Astrocyte (in vitro differentiated cells and primary cell): Measurements from ENCODE around the gene FBXW10B. TPM values are rescaled to one million over a fixed set of nuclear protein-coding genes. Genes with fewer than 3 reads are reported as not detected.
"Not testable (repeated sequence)": the region's sequence is repeated elsewhere in the genome, so short reads cannot be mapped to it uniquely, and the experiment has no call there.

Experiments
- DNase-seq: peaks from one replicate; pipeline ENCODE4 v3.0.0-alpha.2; 2010; ENCODE audit warnings: low read depth
- FAIRE-seq: peaks from 2 replicates; lab custom pipeline; 2011; peaks lifted over from hg19 to GRCh38; lab: Jason Lieb, UNC
- H2AFZ ChIP-seq: 2 replicates; pipeline ENCODE4 v1.6.0; 2012; ENCODE audit warnings: low read depth, low read length, inconsistent platforms
- H3K27ac ChIP-seq: 2 replicates; pipeline ENCODE4 v1.5.1; 2011; ENCODE audit warnings: low read depth, low read length, inconsistent platforms
- H3K27me3 ChIP-seq: 2 replicates; pipeline ENCODE4 v1.6.0; 2011; ENCODE audit warnings: low read length, inconsistent platforms; ENCODE audit not compliant: insufficient read depth
- H3K36me3 ChIP-seq: 2 replicates; pipeline ENCODE4 v1.5.1; 2011; ENCODE audit warnings: low read length, inconsistent platforms; ENCODE audit not compliant: insufficient read depth
- H3K4me1 ChIP-seq: 2 replicates; pipeline ENCODE4 v1.5.1; 2011; ENCODE audit warnings: low read length, inconsistent platforms; ENCODE audit not compliant: insufficient read depth
- H3K4me2 ChIP-seq: 2 replicates; pipeline ENCODE4 v1.6.0; 2012; ENCODE audit warnings: low read length, inconsistent platforms
- H3K4me3 ChIP-seq: 2 replicates; pipeline ENCODE4 v1.5.1; 2011; ENCODE audit warnings: low read depth, mild to moderate bottlenecking, low read length, inconsistent platforms; ENCODE audit not compliant: insufficient read depth
- H3K79me2 ChIP-seq: 2 replicates; pipeline ENCODE4 v1.6.0; 2012; ENCODE audit warnings: mild to moderate bottlenecking, low read length, inconsistent platforms; ENCODE audit not compliant: insufficient read depth
- H3K9ac ChIP-seq: 2 replicates; pipeline ENCODE4 v1.6.0; 2012; ENCODE audit warnings: mild to moderate bottlenecking, low read length, inconsistent platforms
- H3K9me3 ChIP-seq: 2 replicates; pipeline ENCODE4 v1.5.1; 2012; ENCODE audit warnings: low read depth, mild to moderate bottlenecking, low read length, inconsistent platforms; ENCODE audit not compliant: insufficient read depth
- H4K20me1 ChIP-seq: 2 replicates; pipeline ENCODE4 v1.6.0; 2012; ENCODE audit warnings: low read length, inconsistent platforms; ENCODE audit not compliant: insufficient read depth
- H3K27ac Mint-ChIP-seq: one replicate; pipeline ENCODE4 v1.8.0; 2021; ENCODE audit warnings: mild to moderate bottlenecking, mixed read lengths; ENCODE audit not compliant: unreplicated experiment
- H3K27me3 Mint-ChIP-seq: one replicate; pipeline ENCODE4 v1.8.0; 2021; ENCODE audit warnings: low read depth, mixed read lengths; ENCODE audit not compliant: unreplicated experiment
- H3K36me3 Mint-ChIP-seq: one replicate; pipeline ENCODE4 v1.8.0; 2021; ENCODE audit warnings: low read depth, mixed read lengths; ENCODE audit not compliant: unreplicated experiment
- H3K4me1 Mint-ChIP-seq: one replicate; pipeline ENCODE4 v1.8.0; 2021; ENCODE audit warnings: low read depth, mixed read lengths; ENCODE audit not compliant: unreplicated experiment
- H3K4me3 Mint-ChIP-seq: one replicate; pipeline ENCODE4 v1.8.0; 2021; ENCODE audit warnings: mild to moderate bottlenecking, moderate library complexity, mixed read lengths; ENCODE audit not compliant: unreplicated experiment
- H3K9me3 Mint-ChIP-seq: one replicate; pipeline ENCODE4 v1.8.0; 2021; ENCODE audit warnings: mild to moderate bottlenecking, mixed read lengths; ENCODE audit not compliant: unreplicated experiment
- total RNA-seq: library from RNA; stranded (reverse); gene quantifications from 2 replicates; pipeline ENCODE4 v1.2.1, GENCODE V29; 2021

Gene FBXW10B
- total RNA-seq, 1 donor from 2014 or later, result 3.9 TPM

GRCh38 chr17:15590844-15591243 lies 28.7 kb downstream of the FBXW10B start:
- H3K4me1 ChIP-seq, H3K27me3 ChIP-seq, H3K27ac ChIP-seq, H3K36me3 ChIP-seq, DNase-seq, H3K4me2 ChIP-seq, H3K9me3 Mint-ChIP-seq, H3K4me1 Mint-ChIP-seq, H3K9me3 ChIP-seq, H4K20me1 ChIP-seq, H3K36me3 Mint-ChIP-seq, H3K9ac ChIP-seq, FAIRE-seq, H3K4me3 Mint-ChIP-seq, H3K4me3 ChIP-seq, H3K27ac Mint-ChIP-seq, H3K79me2 ChIP-seq, H3K27me3 Mint-ChIP-seq, H2AFZ ChIP-seq: not testable (repeated sequence)

DNA sequence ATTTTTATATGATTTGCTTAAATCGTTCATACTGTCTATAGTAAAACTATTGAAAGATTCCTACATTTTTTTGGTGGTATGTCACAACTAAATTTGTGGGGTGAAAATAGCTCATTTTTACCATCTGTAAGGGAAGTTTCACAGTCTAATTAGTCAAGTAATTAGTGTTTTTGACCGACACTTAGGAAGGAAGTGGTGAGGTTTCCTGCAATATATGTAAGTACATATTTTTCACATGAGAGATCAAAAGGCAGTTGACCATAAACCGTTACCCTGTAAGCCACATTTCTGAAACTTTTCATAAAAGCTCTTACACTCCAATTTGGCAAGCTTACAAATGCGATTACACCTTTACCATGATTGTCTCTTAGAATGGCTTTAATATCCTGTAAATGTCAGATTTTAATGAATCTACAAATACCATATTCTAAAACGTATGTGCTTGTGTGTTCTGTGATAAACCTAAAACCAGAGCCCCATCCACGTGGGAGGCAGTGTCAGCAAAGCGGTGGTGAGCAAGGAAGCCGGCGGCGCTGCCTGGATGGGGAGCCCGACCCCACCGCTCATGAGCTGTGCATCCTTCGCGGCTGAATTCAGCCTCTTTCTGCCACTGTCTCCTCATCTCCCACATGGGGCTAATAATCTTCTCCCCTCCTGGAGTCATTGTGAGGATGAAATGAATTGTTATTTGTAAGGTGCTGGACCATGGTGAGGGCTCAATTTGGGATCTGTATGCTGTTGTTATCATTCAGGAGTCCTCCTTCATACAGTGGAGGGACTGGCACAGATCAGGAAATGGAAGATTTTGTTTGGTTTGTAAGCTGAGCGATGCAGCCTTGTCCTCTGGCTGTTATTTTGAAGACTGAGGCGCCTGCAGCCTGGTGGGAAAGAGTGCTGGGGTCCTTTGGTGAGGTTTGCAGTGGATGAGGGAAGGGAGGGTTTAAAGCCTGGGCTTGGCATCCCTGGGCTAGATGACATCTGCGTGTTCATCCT lies 29.7 kb downstream of the FBXW10B start:
- not testable (repeated sequence) for H3K4me1 Mint-ChIP-seq, H3K36me3 ChIP-seq, H3K9ac ChIP-seq, H3K4me3 ChIP-seq, H3K27ac ChIP-seq, H3K27me3 ChIP-seq, H3K36me3 Mint-ChIP-seq, H4K20me1 ChIP-seq, FAIRE-seq, H3K27ac Mint-ChIP-seq, H3K79me2 ChIP-seq, H2AFZ ChIP-seq, H3K27me3 Mint-ChIP-seq, H3K9me3 Mint-ChIP-seq, H3K4me1 ChIP-seq, H3K4me2 ChIP-seq, H3K9me3 ChIP-seq, DNase-seq, H3K4me3 Mint-ChIP-seq

DNA sequence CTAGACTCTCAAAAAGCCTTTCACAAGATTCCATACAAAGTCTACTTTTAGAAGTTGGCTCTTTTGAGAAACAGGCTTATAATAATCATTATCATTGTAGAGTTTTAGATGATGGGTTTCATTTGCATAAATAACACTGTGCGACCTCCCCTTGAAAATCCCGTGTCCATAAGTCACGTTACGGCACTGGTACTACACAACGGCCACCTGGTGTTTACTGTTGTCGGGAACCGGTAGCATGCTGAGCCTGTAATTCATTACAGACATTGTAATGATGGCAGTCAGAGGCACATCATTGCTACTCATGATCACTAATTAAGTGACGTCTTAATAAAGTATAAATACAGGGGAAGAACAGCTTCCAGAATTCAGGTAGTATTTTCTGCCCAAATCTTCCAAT lies 31.5 kb downstream of the FBXW10B start:
- not testable (repeated sequence) for FAIRE-seq, H3K4me3 Mint-ChIP-seq, H3K4me1 ChIP-seq, H3K9ac ChIP-seq, H3K4me2 ChIP-seq, H3K27ac Mint-ChIP-seq, H3K4me3 ChIP-seq, H3K36me3 Mint-ChIP-seq, H3K4me1 Mint-ChIP-seq, H3K9me3 Mint-ChIP-seq, H3K9me3 ChIP-seq, H3K27me3 Mint-ChIP-seq, H2AFZ ChIP-seq, DNase-seq, H3K27me3 ChIP-seq, H3K27ac ChIP-seq, H4K20me1 ChIP-seq, H3K79me2 ChIP-seq, H3K36me3 ChIP-seq

DNA sequence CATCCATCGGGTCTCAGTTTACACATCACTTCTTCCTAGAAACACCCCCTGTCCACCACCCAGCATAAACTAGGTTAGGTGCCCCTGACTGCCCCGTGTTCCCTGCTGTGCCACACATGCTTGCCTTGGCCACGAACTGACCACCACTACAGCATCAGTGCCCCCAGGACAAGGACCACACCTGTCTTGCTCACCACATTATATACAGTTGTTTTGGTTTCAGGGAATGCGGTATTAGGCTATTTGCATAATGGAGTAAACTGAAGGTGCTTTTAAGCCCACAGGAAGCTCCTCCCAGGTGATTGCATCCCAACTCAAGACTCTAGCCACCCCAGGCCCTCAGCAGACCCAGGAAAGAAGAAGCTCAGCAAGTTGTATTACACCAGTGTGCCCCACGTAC lies 36.2 kb downstream of the FBXW10B start:
- not testable (repeated sequence) for H3K4me1 Mint-ChIP-seq, H3K27me3 ChIP-seq, DNase-seq, H3K9ac ChIP-seq, H3K36me3 ChIP-seq, H3K4me1 ChIP-seq, H3K79me2 ChIP-seq, FAIRE-seq, H3K9me3 ChIP-seq, H3K36me3 Mint-ChIP-seq, H3K27me3 Mint-ChIP-seq, H4K20me1 ChIP-seq, H3K4me3 Mint-ChIP-seq, H3K27ac ChIP-seq, H3K4me2 ChIP-seq, H3K4me3 ChIP-seq, H3K27ac Mint-ChIP-seq, H3K9me3 Mint-ChIP-seq, H2AFZ ChIP-seq

DNA sequence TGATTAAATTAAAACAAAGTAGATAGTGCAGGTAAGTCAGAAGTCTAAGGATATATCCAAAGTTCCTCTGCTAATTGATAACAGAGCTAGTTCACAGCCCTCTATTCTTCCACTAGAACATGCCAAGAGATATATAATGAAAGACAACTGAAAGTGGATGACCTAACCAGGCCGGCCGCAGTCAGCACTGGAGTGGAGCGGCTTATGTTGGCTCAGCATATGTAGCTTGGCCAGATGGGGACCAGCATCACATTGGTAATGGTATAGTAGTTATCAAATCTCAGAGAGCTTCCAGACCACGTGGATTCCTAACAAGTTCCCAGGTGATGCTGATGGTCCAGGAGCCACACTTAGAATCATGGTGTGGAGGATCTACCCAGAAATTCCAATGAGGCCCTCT lies 38.0 kb downstream of the FBXW10B start:
- not testable (repeated sequence) for H3K4me3 Mint-ChIP-seq

DNA sequence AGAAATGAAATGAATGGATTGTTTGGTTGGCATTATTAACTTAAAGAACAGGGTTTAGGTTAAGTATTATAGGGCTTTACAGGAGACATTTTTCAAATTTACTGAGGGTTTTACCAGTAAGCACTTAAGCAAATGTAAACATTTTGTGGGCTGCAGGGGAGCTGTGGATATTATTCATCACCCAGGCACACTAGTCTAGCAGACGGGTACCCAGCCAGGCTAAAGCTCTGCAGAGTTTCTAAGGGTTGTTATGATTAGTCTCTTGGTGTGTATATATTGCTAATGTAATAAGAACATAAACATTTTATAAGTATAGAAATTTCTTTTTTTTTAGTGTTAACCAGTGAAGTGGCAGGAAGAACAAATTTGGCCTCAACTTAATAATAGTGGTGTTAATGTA lies 42.7 kb downstream of the FBXW10B start:
- H2AFZ ChIP-seq, DNase-seq, H3K36me3 Mint-ChIP-seq, FAIRE-seq, H3K9me3 ChIP-seq, H3K4me3 Mint-ChIP-seq, H3K27ac Mint-ChIP-seq, H3K27me3 ChIP-seq, H3K27me3 Mint-ChIP-seq, H3K4me1 Mint-ChIP-seq, H3K27ac ChIP-seq, H3K36me3 ChIP-seq, H4K20me1 ChIP-seq, H3K4me1 ChIP-seq, H3K4me2 ChIP-seq, H3K9ac ChIP-seq, H3K9me3 Mint-ChIP-seq, H3K79me2 ChIP-seq, H3K4me3 ChIP-seq: not testable (repeated sequence)

More for the DNA sequence above, 38.0 kb downstream of the FBXW10B start:
- not testable (repeated sequence) for H3K9me3 Mint-ChIP-seq, H3K27me3 ChIP-seq, H3K4me2 ChIP-seq, H4K20me1 ChIP-seq, H2AFZ ChIP-seq, H3K27ac ChIP-seq, H3K9ac ChIP-seq, H3K4me1 ChIP-seq, DNase-seq, H3K36me3 Mint-ChIP-seq, H3K4me3 ChIP-seq, H3K36me3 ChIP-seq, H3K27me3 Mint-ChIP-seq, FAIRE-seq, H3K4me1 Mint-ChIP-seq, H3K27ac Mint-ChIP-seq, H3K79me2 ChIP-seq, H3K9me3 ChIP-seq
